ENCODE results near the gene SLC22A16. TPM values are rescaled to one million over a fixed set of nuclear protein-coding genes. Genes with fewer than 3 reads are reported as not detected.

Gene SLC22A16
- total RNA-seq, 1 experiment from 2014 or later: not detected

DNA sequence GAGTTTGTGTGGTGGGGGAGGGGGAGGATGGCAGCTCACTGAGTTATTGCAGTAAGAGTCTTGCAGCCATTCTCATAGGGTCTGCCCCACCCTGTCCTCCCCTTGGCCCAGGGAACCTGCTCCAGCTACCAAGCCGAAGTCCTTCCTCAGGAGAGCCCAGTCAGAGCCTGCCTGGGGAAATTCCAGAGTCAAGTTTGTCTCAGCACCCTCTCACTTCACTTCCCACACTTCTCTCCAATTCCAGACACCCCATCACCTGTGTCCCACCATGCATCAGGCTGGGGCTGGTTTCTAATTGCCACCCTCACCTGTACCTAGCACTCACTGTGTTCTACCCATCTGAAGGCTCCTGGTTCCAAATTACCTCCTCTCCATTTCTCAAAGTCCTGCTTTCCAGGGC is 10.3 kb upstream of the SLC22A16 start:
- H3K4me1 Mint-ChIP-seq (ENCODE audit: low read depth, unreplicated experiment): peaks cover 65% of the 10 kb centered on the region
- CTCF ChIA-PET: no interaction called here
- peaks cover 3% of the 10 kb centered on the region for H3K9me3 Mint-ChIP-seq (ENCODE audit: low read depth, unreplicated experiment)
- intact Hi-C loops (cut with micrococcal nuclease; ENCODE audit: unreplicated experiment): no loop called here
- no peak overlapping the region for H3K27ac Mint-ChIP-seq (ENCODE audit: unreplicated experiment)
- no peak overlapping the region for H3K4me3 Mint-ChIP-seq (ENCODE audit: low read depth, unreplicated experiment)
- no peaks in the 10 kb centered on the region for H3K27me3 Mint-ChIP-seq (ENCODE audit: unreplicated experiment)
- DNase-seq: no peak
- no TSS peak for BruUV-seq (replicated peaks)
- H3K36me3 Mint-ChIP-seq (ENCODE audit: insufficient read depth, unreplicated experiment): peaks cover 5% of the 10 kb centered on the region
- TF ChIP-seq, protein P1, sequence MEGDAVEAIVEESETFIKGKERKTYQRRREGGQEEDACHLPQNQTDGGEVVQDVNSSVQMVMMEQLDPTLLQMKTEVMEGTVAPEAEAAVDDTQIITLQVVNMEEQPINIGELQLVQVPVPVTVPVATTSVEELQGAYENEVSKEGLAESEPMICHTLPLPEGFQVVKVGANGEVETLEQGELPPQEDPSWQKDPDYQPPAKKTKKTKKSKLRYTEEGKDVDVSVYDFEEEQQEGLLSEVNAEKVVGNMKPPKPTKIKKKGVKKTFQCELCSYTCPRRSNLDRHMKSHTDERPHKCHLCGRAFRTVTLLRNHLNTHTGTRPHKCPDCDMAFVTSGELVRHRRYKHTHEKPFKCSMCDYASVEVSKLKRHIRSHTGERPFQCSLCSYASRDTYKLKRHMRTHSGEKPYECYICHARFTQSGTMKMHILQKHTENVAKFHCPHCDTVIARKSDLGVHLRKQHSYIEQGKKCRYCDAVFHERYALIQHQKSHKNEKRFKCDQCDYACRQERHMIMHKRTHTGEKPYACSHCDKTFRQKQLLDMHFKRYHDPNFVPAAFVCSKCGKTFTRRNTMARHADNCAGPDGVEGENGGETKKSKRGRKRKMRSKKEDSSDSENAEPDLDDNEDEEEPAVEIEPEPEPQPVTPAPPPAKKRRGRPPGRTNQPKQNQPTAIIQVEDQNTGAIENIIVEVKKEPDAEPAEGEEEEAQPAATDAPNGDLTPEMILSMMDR (IDR thresholded peaks at IDR 0.05; ENCODE audit: unreplicated experiment): no peak

DNA sequence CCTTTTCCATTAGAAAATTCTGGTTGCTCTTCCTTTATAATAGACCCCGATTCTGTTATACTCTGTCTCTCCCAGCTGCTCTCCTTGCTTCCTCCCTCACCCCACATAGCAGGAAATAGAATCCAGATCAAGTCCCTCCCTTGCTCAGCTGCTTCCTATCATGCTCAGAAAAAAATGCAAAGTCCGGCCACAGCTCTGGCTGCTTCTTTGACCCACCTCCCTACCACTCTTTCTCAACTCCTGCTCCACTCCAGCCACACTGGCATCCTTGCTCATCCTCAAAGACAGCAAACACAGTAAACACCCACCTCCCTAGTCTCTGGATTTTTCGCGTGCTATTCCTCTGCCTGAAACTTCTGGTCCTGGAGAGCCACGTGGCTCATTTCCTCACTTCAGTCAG is 9.1 kb upstream of the SLC22A16 start:
- H3K4me3 Mint-ChIP-seq (ENCODE audit: low read depth, unreplicated experiment): no peak overlapping the region
- BruUV-seq (replicated peaks): no TSS peak
- intact Hi-C loops (cut with micrococcal nuclease; ENCODE audit: unreplicated experiment): no loop called here
- H3K4me1 Mint-ChIP-seq (ENCODE audit: low read depth, unreplicated experiment): peaks cover 59% of the 10 kb centered on the region
- CTCF ChIA-PET: no interaction called here
- TF ChIP-seq, protein P1 (IDR thresholded peaks at IDR 0.05; ENCODE audit: unreplicated experiment): no peak
- H3K36me3 Mint-ChIP-seq (ENCODE audit: insufficient read depth, unreplicated experiment): no peaks in the 10 kb centered on the region
- H3K27ac Mint-ChIP-seq (ENCODE audit: unreplicated experiment): no peak overlapping the region
- no peak for DNase-seq
- peaks cover 3% of the 10 kb centered on the region for H3K9me3 Mint-ChIP-seq (ENCODE audit: low read depth, unreplicated experiment)
- no peaks in the 10 kb centered on the region for H3K27me3 Mint-ChIP-seq (ENCODE audit: unreplicated experiment)

DNA sequence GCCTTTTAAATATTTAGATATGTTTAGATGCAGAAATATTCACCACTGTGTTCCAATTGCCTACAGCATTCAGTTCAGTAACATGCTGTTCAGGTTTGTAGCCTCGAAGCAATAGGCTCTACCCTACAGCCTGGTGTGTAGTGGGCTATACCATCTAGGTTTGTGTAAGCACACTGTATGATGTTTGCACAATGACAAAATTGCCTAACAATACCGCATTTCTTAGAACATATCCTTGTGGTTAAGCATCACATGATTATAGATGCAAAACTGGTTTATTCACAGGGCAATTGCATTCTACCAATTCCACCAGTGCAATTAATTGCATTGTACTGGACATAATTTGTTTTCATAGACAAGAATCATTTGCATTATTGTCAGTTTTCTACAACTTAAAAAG is 7.9 kb upstream of the SLC22A16 start:
- Mint-ChIP-seq H3K36me3 (ENCODE audit: insufficient read depth, unreplicated experiment) (no peaks in the 10 kb centered on the region), H3K27me3 (ENCODE audit: unreplicated experiment) (no peaks in the 10 kb centered on the region), H3K4me1 (ENCODE audit: low read depth, unreplicated experiment) (peaks cover 49% of the 10 kb centered on the region), H3K4me3 (ENCODE audit: low read depth, unreplicated experiment) (no peak overlapping the region), H3K9me3 (ENCODE audit: low read depth, unreplicated experiment) (peaks cover 3% of the 10 kb centered on the region), H3K27ac (ENCODE audit: unreplicated experiment) (peak overlapping the region; percentile 6)
- TF ChIP-seq, protein P1 (IDR thresholded peaks at IDR 0.05; ENCODE audit: unreplicated experiment): no peak
- intact Hi-C loops (cut with micrococcal nuclease; ENCODE audit: unreplicated experiment): loop anchor here (5.0 kb wide), 1 partner anchor 43 kb away; no protein-coding TSS in a partner anchor
- BruUV-seq (replicated peaks): no TSS peak
- DNase-seq: peak; percentile 21
- CTCF ChIA-PET: interaction anchor here (0.9 kb wide), 1 partner anchor 198 kb away, joined by 3 read pairs; no protein-coding TSS in a partner anchor

DNA sequence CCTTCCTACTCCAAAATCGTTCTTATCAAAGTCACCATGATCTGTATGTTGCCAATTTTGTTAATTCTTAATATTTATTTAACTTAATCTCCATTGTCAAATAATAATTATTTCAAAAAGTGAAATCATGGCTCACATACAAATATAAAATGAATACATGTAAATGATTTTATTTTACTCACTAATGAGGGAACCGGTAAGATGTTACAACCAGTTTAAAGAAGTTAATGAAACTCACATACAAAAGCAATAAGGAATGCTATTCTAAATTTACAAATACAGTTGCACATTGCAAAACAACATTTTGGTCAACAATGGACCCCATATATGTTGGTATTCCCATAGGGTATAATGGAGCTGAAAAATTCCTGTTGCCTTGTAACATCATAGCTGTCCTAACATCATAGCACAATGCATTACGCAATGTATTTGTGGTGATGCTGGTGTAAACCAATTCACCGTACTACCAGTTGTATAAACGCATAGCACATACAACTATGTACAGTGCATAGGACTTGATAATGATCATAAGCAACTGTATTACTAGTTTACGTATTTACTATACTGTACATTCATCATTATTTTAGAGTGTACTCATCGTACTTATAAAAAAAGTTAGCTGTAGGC is 6.5 kb upstream of the SLC22A16 start:
- TF ChIP-seq, protein P1 (IDR thresholded peaks at IDR 0.05; ENCODE audit: unreplicated experiment): no peak
- intact Hi-C loops (cut with micrococcal nuclease; ENCODE audit: unreplicated experiment): loop anchor here (5.0 kb wide), 1 partner anchor 44 kb away; no protein-coding TSS in a partner anchor
- no peak overlapping the region for H3K4me3 Mint-ChIP-seq (ENCODE audit: low read depth, unreplicated experiment)
- peaks cover 3% of the 10 kb centered on the region for H3K9me3 Mint-ChIP-seq (ENCODE audit: low read depth, unreplicated experiment)
- H3K36me3 Mint-ChIP-seq (ENCODE audit: insufficient read depth, unreplicated experiment): no peaks in the 10 kb centered on the region
- no TSS peak for BruUV-seq (replicated peaks)
- DNase-seq: no peak
- peaks cover 38% of the 10 kb centered on the region for H3K4me1 Mint-ChIP-seq (ENCODE audit: low read depth, unreplicated experiment)
- H3K27me3 Mint-ChIP-seq (ENCODE audit: unreplicated experiment): no peaks in the 10 kb centered on the region
- CTCF ChIA-PET: interaction anchor here (0.8 kb wide), 1 partner anchor 9 kb away, joined by 3 read pairs; no protein-coding TSS in a partner anchor
- no peak overlapping the region for H3K27ac Mint-ChIP-seq (ENCODE audit: unreplicated experiment)
